ENCODE measurements around the gene FXN.
A peak's percentile ranks its signal among the peaks of the same experiment; 100 is the strongest.

FXN gene

GRCh38 chr9:68998812-68999211 is 36.7 kb upstream of the FXN start:
- DNase-seq: no peak
- H3F3A ChIP-seq (ENCODE audit: insufficient read depth, low read length): no peaks in the 10 kb centered on the region
- no peak overlapping the region for H3K9ac ChIP-seq (ENCODE audit: low read length)
- no peaks in the 10 kb centered on the region for H3K79me2 ChIP-seq (ENCODE audit: low read length)
- no peaks in the 10 kb centered on the region for H3K9me3 ChIP-seq (replicated peaks; ENCODE audit: insufficient read depth, low read length)
- H3K4me2 ChIP-seq (ENCODE audit: low read depth, low read length): no peak overlapping the region
- H3K4me1 ChIP-seq (ENCODE audit: low read length): peaks cover 5% of the 10 kb centered on the region; the same call in 1 of the 2 replicates
- H3K9me2 ChIP-seq (replicated peaks; ENCODE audit: insufficient read depth, low read length): no peaks in the 10 kb centered on the region
- no peaks in the 10 kb centered on the region for H3K27me3 ChIP-seq (replicated peaks; ENCODE audit: insufficient read depth, low read length)
- no peak overlapping the region for H3K4me3 ChIP-seq (ENCODE audit: low read length)
- no peak overlapping the region for H2AFZ ChIP-seq (ENCODE audit: low read length)
- no peak overlapping the region for H3K27ac ChIP-seq (ENCODE audit: low read length)
- no peak for TF ChIP-seq EZH2 (optimal IDR thresholded peaks at IDR 0.05; ENCODE audit: low read depth, low read length)
- no peak for TF ChIP-seq EZH2phosphoT487 (IDR thresholded peaks at IDR 0.05; ENCODE audit: low read length)
- no peak for TF ChIP-seq CTCF (IDR thresholded peaks at IDR 0.05; ENCODE audit: low read length)
- H4K20me1 ChIP-seq (ENCODE audit: insufficient read depth, low read length): no peaks in the 10 kb centered on the region
- H3K36me3 ChIP-seq (replicated peaks; ENCODE audit: insufficient read depth, low read length): no peaks in the 10 kb centered on the region

- H2AFZ ChIP-seq (ENCODE audit: low read length): no peak overlapping the region
These were observed 36.0 kb upstream of the FXN start for GRCh38 chr9:68999393-69000105.

GRCh38 chr9:69001921-69002320 is 33.6 kb upstream of the FXN start:
- H3K79me2 ChIP-seq (ENCODE audit: low read length): no peaks in the 10 kb centered on the region
- H3K9ac ChIP-seq (ENCODE audit: low read length): no peak overlapping the region
- H3K4me2 ChIP-seq (ENCODE audit: low read depth, low read length): no peak overlapping the region
- no peaks in the 10 kb centered on the region for H3K9me3 ChIP-seq (replicated peaks; ENCODE audit: insufficient read depth, low read length)
- no peak for DNase-seq
- no peak overlapping the region for H3K27ac ChIP-seq (ENCODE audit: low read length)
- no peaks in the 10 kb centered on the region for H4K20me1 ChIP-seq (ENCODE audit: insufficient read depth, low read length)
- H3K4me1 ChIP-seq (ENCODE audit: low read length): peaks cover 5% of the 10 kb centered on the region; the same call in 1 of the 2 replicates
- no peak overlapping the region for H2AFZ ChIP-seq (ENCODE audit: low read length)
- H3K4me3 ChIP-seq (ENCODE audit: low read length): no peak overlapping the region
- no peaks in the 10 kb centered on the region for H3K27me3 ChIP-seq (replicated peaks; ENCODE audit: insufficient read depth, low read length)
- TF ChIP-seq EZH2 (optimal IDR thresholded peaks at IDR 0.05; ENCODE audit: low read depth, low read length): no peak
- no peak for TF ChIP-seq EZH2phosphoT487 (IDR thresholded peaks at IDR 0.05; ENCODE audit: low read length)
- no peak for TF ChIP-seq CTCF (IDR thresholded peaks at IDR 0.05; ENCODE audit: low read length)
- H3K9me2 ChIP-seq (replicated peaks; ENCODE audit: insufficient read depth, low read length): no peaks in the 10 kb centered on the region
- H3K36me3 ChIP-seq (replicated peaks; ENCODE audit: insufficient read depth, low read length): no peaks in the 10 kb centered on the region
- no peaks in the 10 kb centered on the region for H3F3A ChIP-seq (ENCODE audit: insufficient read depth, low read length)

More at GRCh38 chr9:68999393-69000105, 36.0 kb upstream of the FXN start:
- H3K27me3 ChIP-seq (replicated peaks; ENCODE audit: insufficient read depth, low read length): no peaks in the 10 kb centered on the region
- no peaks in the 10 kb centered on the region for H3K9me3 ChIP-seq (replicated peaks; ENCODE audit: insufficient read depth, low read length)
- H3K79me2 ChIP-seq (ENCODE audit: low read length): no peaks in the 10 kb centered on the region
- H3F3A ChIP-seq (ENCODE audit: insufficient read depth, low read length): no peaks in the 10 kb centered on the region
- H3K27ac ChIP-seq (ENCODE audit: low read length): no peak overlapping the region
- TF ChIP-seq EZH2 (optimal IDR thresholded peaks at IDR 0.05; ENCODE audit: low read depth, low read length) (no peak), CTCF (IDR thresholded peaks at IDR 0.05; ENCODE audit: low read length) (peak; percentile 93), EZH2phosphoT487 (IDR thresholded peaks at IDR 0.05; ENCODE audit: low read length) (no peak)
- H3K9me2 ChIP-seq (replicated peaks; ENCODE audit: insufficient read depth, low read length): no peaks in the 10 kb centered on the region
- H4K20me1 ChIP-seq (ENCODE audit: insufficient read depth, low read length): no peaks in the 10 kb centered on the region
- peak; percentile 82 for DNase-seq
- H3K4me2 ChIP-seq (ENCODE audit: low read depth, low read length): no peak overlapping the region
- H3K9ac ChIP-seq (ENCODE audit: low read length): no peak overlapping the region
- H3K4me1 ChIP-seq (ENCODE audit: low read length): peaks cover 5% of the 10 kb centered on the region; the same call in 1 of the 2 replicates
- no peak overlapping the region for H3K4me3 ChIP-seq (ENCODE audit: low read length)
- H3K36me3 ChIP-seq (replicated peaks; ENCODE audit: insufficient read depth, low read length): no peaks in the 10 kb centered on the region

Data from MM.1S (cell line).